H1 (cell line): ENCODE data around the gene CRAT. TPM values are rescaled to one million over a fixed set of nuclear protein-coding genes. Genes with fewer than 3 reads are reported as not detected.

Experiments
- CTCF ChIA-PET: fragments of 300-600 bp; sonication (Branson Sonifier 250); formaldehyde crosslinking; loops from one replicate; lab custom pipeline; 2021; ENCODE audit not compliant: partially characterized antibody; lab: Charles Lee
- POLR2A ChIA-PET: fragments of 300-600 bp; sonication (Branson Sonifier 250); formaldehyde crosslinking; loops from one replicate; lab custom pipeline; 2021; ENCODE audit warnings: inconsistent platforms; ENCODE audit not compliant: partially characterized antibody; lab: Charles Lee
- DNase-seq, 2 experiments: peaks; one replicate each; pipeline versions ENCODE4 v3.0.0 to v3.0.0-alpha.2; 2010 to 2022; ENCODE audit warnings: low spot score in 2 of 2, low read depth in 1 of 2, mixed read lengths in 1 of 2
- FAIRE-seq: peaks from 2 replicates; lab custom pipeline; 2011; peaks lifted over from hg19 to GRCh38; lab: Jason Lieb, UNC
- H2AFZ ChIP-seq: 2 replicates; pipeline ENCODE4 v1.8.1; 2012; ENCODE audit warnings: low read length, inconsistent platforms
- H2AK5ac ChIP-seq: 2 replicates; pipeline ENCODE4 v1.6.1; 2013; ENCODE audit warnings: low read depth, low read length
- H2BK120ac ChIP-seq: replicated peaks from 2 replicates; pipeline ENCODE3; 2013; ENCODE audit warnings: low read depth, low read length, inconsistent platforms
- H2BK12ac ChIP-seq: 2 replicates; pipeline ENCODE4 v1.6.1; 2013; ENCODE audit warnings: low read depth, low read length
- H2BK15ac ChIP-seq: 2 replicates; pipeline ENCODE4 v1.6.1; 2013; ENCODE audit warnings: low read length
- H2BK20ac ChIP-seq: 2 replicates; pipeline ENCODE4 v1.6.1; 2013; ENCODE audit warnings: low read length
- H2BK5ac ChIP-seq: 2 replicates; pipeline ENCODE4 v1.6.1; 2013; ENCODE audit warnings: low read depth, low read length
- H3K14ac ChIP-seq: 2 replicates; pipeline ENCODE4 v1.6.1; 2013; ENCODE audit warnings: inconsistent platforms; ENCODE audit not compliant: insufficient read length
- H3K18ac ChIP-seq: 2 replicates; pipeline ENCODE4 v1.6.1; 2013; ENCODE audit warnings: low read length; ENCODE audit errors: extremely low read depth
- H3K23ac ChIP-seq: 2 replicates; pipeline ENCODE4 v1.6.1; 2013; ENCODE audit warnings: inconsistent platforms; ENCODE audit not compliant: insufficient read length
- H3K23me2 ChIP-seq: 2 replicates; pipeline ENCODE4 v1.6.1; 2013; ENCODE audit warnings: low read depth, low read length
- H3K27ac ChIP-seq: 2 replicates; pipeline ENCODE4 v1.6.1; 2011; ENCODE audit warnings: low read depth, low read length, inconsistent platforms
- H3K27me3 ChIP-seq, 4 experiments: replicated peaks in 1 of 4; 1 replicate in 1 of 4; 2 replicates in 3 of 4; pipeline versions ENCODE4 v1.6.1 to v1.8.1; 2011 to 2013; ENCODE audit warnings: low read length in 3 of 4, mild to moderate bottlenecking in 3 of 4, inconsistent platforms in 2 of 4, mixed read lengths in 2 of 4, moderate library complexity in 1 of 4; ENCODE audit not compliant: control insufficient read depth in 3 of 4, insufficient read depth in 3 of 4; ENCODE audit errors: extremely low read depth in 1 of 4
- H3K36me3 ChIP-seq, 4 experiments: 2 replicates each; pipeline versions ENCODE4 v1.6.1 to v1.8.1; 2011 to 2013; ENCODE audit warnings: mild to moderate bottlenecking in 4 of 4, low read length in 3 of 4, moderate library complexity in 2 of 4, control low read depth in 1 of 4, inconsistent platforms in 1 of 4; ENCODE audit not compliant: insufficient read depth in 4 of 4, control insufficient read depth in 2 of 4
- H3K4ac ChIP-seq: replicated peaks from 2 replicates; pipeline ENCODE3; 2013; ENCODE audit warnings: low read length, low read depth, mixed read lengths, inconsistent platforms; ENCODE audit not compliant: insufficient read length
- H3K4me1 ChIP-seq, 4 experiments: replicated peaks in 1 of 4; 1 replicate in 1 of 4; 2 replicates in 3 of 4; pipeline versions ENCODE4 v1.6.1 to v1.8.1; 2011 to 2013; ENCODE audit warnings: low read length in 3 of 4, inconsistent platforms in 2 of 4, mixed read lengths in 1 of 4; ENCODE audit not compliant: insufficient read depth in 4 of 4, control insufficient read depth in 3 of 4
- H3K4me2 ChIP-seq, 2 experiments: 2 replicates each; pipeline versions ENCODE4 v1.6.1 to v1.8.1; 2011 to 2013; ENCODE audit warnings: low read depth in 2 of 2, low read length in 2 of 2, control low read depth in 1 of 2, inconsistent platforms in 1 of 2, mild to moderate bottlenecking in 1 of 2; ENCODE audit not compliant: insufficient read depth in 1 of 2
- H3K4me3 ChIP-seq, 4 experiments: fragments of 200-600, 300-600 bp in 1 of 4; sonication (generic), shearing (Covaris generic), sonication (Bioruptor Twin) in 1 of 4; 2 replicates each; pipeline versions ENCODE4 v1.5.1 to v1.8.1; 2011 to 2016; ENCODE audit warnings: low read length in 4 of 4, low read depth in 3 of 4, control low read depth in 2 of 4, inconsistent platforms in 2 of 4, mild to moderate bottlenecking in 2 of 4, mixed read lengths in 1 of 4, moderate library complexity in 1 of 4; ENCODE audit not compliant: insufficient read depth in 2 of 4; ENCODE audit errors: extremely low read depth in 1 of 4
- H3K56ac ChIP-seq: replicated peaks from 2 replicates; pipeline ENCODE3; 2013; ENCODE audit warnings: low read depth, mild to moderate bottlenecking, mixed read lengths, low read length, inconsistent platforms; ENCODE audit not compliant: insufficient read length
- H3K79me1 ChIP-seq: 2 replicates; pipeline ENCODE4 v1.6.1; 2013; ENCODE audit warnings: low read depth, low read length, control low read depth
- H3K79me2 ChIP-seq, 2 experiments: 2 replicates each; pipeline versions ENCODE4 v1.6.1 to v1.8.1; 2012 to 2013; ENCODE audit warnings: low read length in 2 of 2, mild to moderate bottlenecking in 2 of 2, inconsistent platforms in 1 of 2; ENCODE audit not compliant: insufficient read depth in 2 of 2, control insufficient read depth in 1 of 2
- H3K9ac ChIP-seq, 4 experiments: replicated peaks in 1 of 4; 1 replicate in 1 of 4; 2 replicates in 3 of 4; pipeline versions ENCODE4 v1.6.1 to v1.8.1; 2011 to 2013; ENCODE audit warnings: low read depth in 3 of 4, low read length in 3 of 4, control low read depth in 2 of 4, mild to moderate bottlenecking in 2 of 4, moderate library complexity in 2 of 4, inconsistent platforms in 1 of 4; ENCODE audit errors: extremely low read depth in 1 of 4
- H3K9me3 ChIP-seq, 2 experiments: 2 replicates each; pipeline versions ENCODE4 v1.6.1 to v1.8.1; 2012 to 2013; ENCODE audit warnings: mild to moderate bottlenecking in 2 of 2, moderate library complexity in 2 of 2, control low read depth in 1 of 2, inconsistent platforms in 1 of 2, low read depth in 1 of 2, low read length in 1 of 2, mixed read lengths in 1 of 2; ENCODE audit not compliant: insufficient read depth in 2 of 2
- H4K20me1 ChIP-seq, 2 experiments: replicated peaks in 1 of 2; 2 replicates each; pipeline versions ENCODE3 to v1.8.1; 2011 to 2013; ENCODE audit warnings: inconsistent platforms in 2 of 2, low read length in 2 of 2, mild to moderate bottlenecking in 1 of 2; ENCODE audit not compliant: insufficient read depth in 2 of 2, control insufficient read depth in 1 of 2
- H4K5ac ChIP-seq: 2 replicates; pipeline ENCODE4 v1.6.1; 2013; ENCODE audit warnings: low read length, low read depth, mixed read lengths, inconsistent platforms; ENCODE audit not compliant: insufficient read length
- H4K8ac ChIP-seq: 2 replicates; pipeline ENCODE4 v1.8.0; 2013; ENCODE audit warnings: mild to moderate bottlenecking, moderate library complexity, low read length, inconsistent platforms; ENCODE audit not compliant: insufficient read depth; ENCODE audit errors: extremely low read depth
- H4K91ac ChIP-seq: replicated peaks from 2 replicates; pipeline ENCODE3; 2013; ENCODE audit warnings: low read length, mixed read lengths, inconsistent platforms; ENCODE audit not compliant: insufficient read length
- CHD2 ChIP-seq: IDR thresholded peaks from 2 replicates; pipeline ENCODE4 v1.6.1; 2012; ENCODE audit warnings: low read length, improper control_type of control experiment
- CREB1 ChIP-seq: IDR thresholded peaks from 2 replicates; pipeline ENCODE4 v1.6.1; 2012; ENCODE audit warnings: inconsistent platforms
- CTCF ChIP-seq, 3 experiments: IDR thresholded peaks; 1 replicate in 2 of 3; 2 replicates in 1 of 3; pipeline versions ENCODE4 v1.5.1 to v1.6.1; 2011; ENCODE audit warnings: low read length in 3 of 3, mild to moderate bottlenecking in 3 of 3, inconsistent platforms in 2 of 3, low read depth in 1 of 3, moderate library complexity in 1 of 3; ENCODE audit not compliant: insufficient read depth in 1 of 3; ENCODE audit errors: control extremely low read depth in 1 of 3
- HDAC2 ChIP-seq, 2 experiments: fragments of 300-600 bp in 1 of 2; sonication (generic) in 1 of 2; IDR thresholded peaks; 2 replicates each; pipeline ENCODE4 v1.6.1; 2011 to 2012; ENCODE audit warnings: low read depth in 2 of 2, low read length in 2 of 2, mild to moderate bottlenecking in 2 of 2, moderate library complexity in 2 of 2, borderline replicate concordance in 1 of 2, inconsistent platforms in 1 of 2
- MAX ChIP-seq: IDR thresholded peaks from 2 replicates; pipeline ENCODE4 v1.6.1; 2012; ENCODE audit warnings: inconsistent platforms
- PHF8 ChIP-seq: fragments of 200-600 bp; sonication (generic); conservative IDR thresholded peaks from 2 replicates; pipeline ENCODE4 v1.7.1; 2012; ENCODE audit warnings: low read depth, mild to moderate bottlenecking, inconsistent platforms, low read length, moderate library complexity
- RAD21 ChIP-seq, 2 experiments: IDR thresholded peaks in 1 of 2; conservative IDR thresholded peaks in 1 of 2; 2 replicates each; pipeline ENCODE4 v1.6.1; 2011; ENCODE audit warnings: low read depth in 2 of 2, low read length in 2 of 2, improper control_type of control experiment in 1 of 2, inconsistent platforms in 1 of 2, mild to moderate bottlenecking in 1 of 2, moderate library complexity in 1 of 2
- USF2 ChIP-seq: IDR thresholded peaks from 2 replicates; pipeline ENCODE4 v1.6.1; 2011; ENCODE audit warnings: low read length, improper control_type of control experiment
- YY1 ChIP-seq: IDR thresholded peaks from 2 replicates; pipeline ENCODE4 v1.6.1; 2011; ENCODE audit warnings: low read depth, mild to moderate bottlenecking, low read length
- WGBS, 2 experiments: shearing (Covaris generic) in 1 of 2; methylation state at CpG; one replicate each; pipeline versions ENCODE4 v1.1.6 to v1.1.7; 2013 to 2015; ENCODE audit warnings: low lambda C conversion rate in 2 of 2, mixed read lengths in 2 of 2, inconsistent platforms in 1 of 2, low coverage in 1 of 2, missing lambda C conversion rate in 1 of 2; ENCODE audit not compliant: insufficient replicate concordance in 2 of 2, insufficient coverage in 1 of 2, insufficient read length in 1 of 2; ENCODE audit errors: extremely low coverage in 1 of 2, missing lambda C conversion rate in 1 of 2; 5-methylcytosine and 5-hydroxymethylcytosine counted together
- polyA plus RNA-seq, 7 experiments: library from polyadenylated mRNA; depleted of rRNA in 3 of 7; stranded (reverse) in 5 of 7; unstranded in 2 of 7; fragments of >200 nt in 5 of 7; fragments of 200-250 nt in 2 of 7; gene quantifications; 1 replicate in 5 of 7; 2 replicates in 1 of 7; 4 replicates in 1 of 7; pipeline versions ENCODE4 v1.2.1 to v1.2.3, GENCODE V29; 2011 to 2013; ENCODE audit warnings: missing spikeins in 2 of 7, mixed read lengths in 2 of 7
- total RNA-seq: library from RNA; stranded (reverse); fragmentation: NEBNext Ultra II Directional; extraction: Animal tissue kit (Norgen Biotek cat#: 25700); gene quantifications from 2 replicates; pipeline ENCODE4 v1.2.1, GENCODE V29; 2021

CRAT gene
- total and polyA plus RNA-seq, 2 of the 8 experiments (the other 6 are each of a cell fraction or from before 2014, with no cell fraction given) = 8.2 to 17.3 TPM

- no peak for DNase-seq
- no peak for FAIRE-seq
- no peaks in the 10 kb centered on the region for H3K23me2 ChIP-seq
- no peak overlapping the region for H3K56ac ChIP-seq
- H3K79me2 ChIP-seq = no peaks in the 10 kb centered on the region
- H2BK20ac ChIP-seq = no peak overlapping the region
- peaks cover 6 to 19% (median 17%) of the 10 kb centered on the region in 4 experiments for H3K4me1 ChIP-seq
- H4K8ac ChIP-seq = no peak overlapping the region
- H2AK5ac ChIP-seq = no peak overlapping the region
- H4K91ac ChIP-seq = no peak overlapping the region
- H3K4ac ChIP-seq = no peak overlapping the region
- H4K20me1 ChIP-seq = peaks cover 0 to 3% of the 10 kb centered on the region in 2 experiments
- H3K18ac ChIP-seq = no peak overlapping the region
- H3K4me3 ChIP-seq = no peak overlapping the region
- ChIA-PET POLR2A (interaction anchor here (1.0 to 2.2 kb wide), 4 partner anchors 7 to 37 kb away, joined by 3 to 12 read pairs (median 5); partner anchors contain the start of genes DOLPP1 and MIGA2), CTCF (interaction anchor here (0.6 to 2.1 kb wide), 6 partner anchors 10 to 1171 kb away, joined by 3 to 8 read pairs (median 3); no protein-coding TSS in a partner anchor)
- H3K23ac ChIP-seq = no peak overlapping the region
- H3K27ac ChIP-seq = no peak overlapping the region
- H3K9me3 ChIP-seq = no peaks in the 10 kb centered on the region
- WGBS, 2 experiments = 89% methylated on average over 8 of the region's 8 CpGs; no CpG with 5 or more reads in 1 of the 2 experiments
- H3K36me3 ChIP-seq = peaks cover 0 to 6% (median 0%) of the 10 kb centered on the region in 4 experiments; a peak in 3 of 8 replicates
- H2BK15ac ChIP-seq = no peak overlapping the region; the same call in 1 of the 2 replicates
- H4K5ac ChIP-seq = no peak overlapping the region
- no peak overlapping the region for H2BK12ac ChIP-seq
- H2AFZ ChIP-seq = no peak overlapping the region
- no peak overlapping the region for H3K4me2 ChIP-seq
- no peak overlapping the region for H3K14ac ChIP-seq
- H3K79me1 ChIP-seq = no peaks in the 10 kb centered on the region
- no peaks in the 10 kb centered on the region for H3K27me3 ChIP-seq
- no peak overlapping the region for H2BK120ac ChIP-seq
- no peak overlapping the region for H3K9ac ChIP-seq
- no peak overlapping the region for H2BK5ac ChIP-seq
- TF ChIP-seq CTCF (IDR thresholded peaks at IDR 0.05; ENCODE audit: control extremely low read depth in 1 of 3, insufficient read depth in 1 of 3, low read depth in 1 of 3, low read length in 3 of 3) (no peak), CHD2 (no peak), HDAC2 (IDR thresholded peaks at IDR 0.05; ENCODE audit: borderline replicate concordance in 1 of 2, low read depth in 2 of 2, low read length in 2 of 2) (no peak), USF2 (no peak), MAX (no peak), RAD21 (IDR thresholded peaks at IDR 0.05 in 1 of 2, conservative IDR thresholded peaks at IDR 0.05 in 1 of 2; ENCODE audit: low read depth in 2 of 2, low read length in 2 of 2) (no peak), CREB1 (no peak), PHF8 (no peak), YY1 (no peak)
These were observed 37.2 kb downstream of the CRAT start for GRCh38 chr9:129073404-129073803.
